ENCODE measurements around the gene COA1. TPM values are rescaled to one million over a fixed set of nuclear protein-coding genes. Genes with fewer than 3 reads are reported as not detected.

The COA1 gene
- total RNA-seq, 2 donors from 2014 or later = 24.8 to 45.1 TPM

GRCh38 chr7:43753271-43753810, 24.0 kb upstream of the COA1 start:
- no peaks in the 10 kb centered on the region for H3K4me1 ChIP-seq
- no peaks in the 10 kb centered on the region for H3K36me3 ChIP-seq
- no peak overlapping the region for H3K4me3 ChIP-seq
- no peak overlapping the region for H3K9ac ChIP-seq (ENCODE audit: low read depth in 2 of 2, low read length in 2 of 2)
- intact Hi-C loops (cut with DNase I) = no loop called here
- DNase-seq = no peak
- TF ChIP-seq, protein P1, sequence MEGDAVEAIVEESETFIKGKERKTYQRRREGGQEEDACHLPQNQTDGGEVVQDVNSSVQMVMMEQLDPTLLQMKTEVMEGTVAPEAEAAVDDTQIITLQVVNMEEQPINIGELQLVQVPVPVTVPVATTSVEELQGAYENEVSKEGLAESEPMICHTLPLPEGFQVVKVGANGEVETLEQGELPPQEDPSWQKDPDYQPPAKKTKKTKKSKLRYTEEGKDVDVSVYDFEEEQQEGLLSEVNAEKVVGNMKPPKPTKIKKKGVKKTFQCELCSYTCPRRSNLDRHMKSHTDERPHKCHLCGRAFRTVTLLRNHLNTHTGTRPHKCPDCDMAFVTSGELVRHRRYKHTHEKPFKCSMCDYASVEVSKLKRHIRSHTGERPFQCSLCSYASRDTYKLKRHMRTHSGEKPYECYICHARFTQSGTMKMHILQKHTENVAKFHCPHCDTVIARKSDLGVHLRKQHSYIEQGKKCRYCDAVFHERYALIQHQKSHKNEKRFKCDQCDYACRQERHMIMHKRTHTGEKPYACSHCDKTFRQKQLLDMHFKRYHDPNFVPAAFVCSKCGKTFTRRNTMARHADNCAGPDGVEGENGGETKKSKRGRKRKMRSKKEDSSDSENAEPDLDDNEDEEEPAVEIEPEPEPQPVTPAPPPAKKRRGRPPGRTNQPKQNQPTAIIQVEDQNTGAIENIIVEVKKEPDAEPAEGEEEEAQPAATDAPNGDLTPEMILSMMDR (IDR thresholded peaks at IDR 0.05) = no peak
- no peaks in the 10 kb centered on the region for H3K9me3 ChIP-seq
- no peak overlapping the region for H3K27ac ChIP-seq
- H3K27me3 ChIP-seq = no peaks in the 10 kb centered on the region

- intact Hi-C loops (cut with DNase I) = no loop called here
- no peak overlapping the region for H3K27ac ChIP-seq
- H3K4me1 ChIP-seq = no peaks in the 10 kb centered on the region
- no peaks in the 10 kb centered on the region for H3K27me3 ChIP-seq
- no peak overlapping the region for H3K4me3 ChIP-seq
- DNase-seq = no peak
- no peaks in the 10 kb centered on the region for H3K36me3 ChIP-seq
- H3K9me3 ChIP-seq = no peaks in the 10 kb centered on the region
- H3K9ac ChIP-seq (ENCODE audit: low read depth in 2 of 2, low read length in 2 of 2) = no peak overlapping the region
- TF ChIP-seq, protein P1 (IDR thresholded peaks at IDR 0.05) = no peak
Measured at GRCh38 chr7:43752411-43752810, 23.1 kb upstream of the COA1 start.

DNA sequence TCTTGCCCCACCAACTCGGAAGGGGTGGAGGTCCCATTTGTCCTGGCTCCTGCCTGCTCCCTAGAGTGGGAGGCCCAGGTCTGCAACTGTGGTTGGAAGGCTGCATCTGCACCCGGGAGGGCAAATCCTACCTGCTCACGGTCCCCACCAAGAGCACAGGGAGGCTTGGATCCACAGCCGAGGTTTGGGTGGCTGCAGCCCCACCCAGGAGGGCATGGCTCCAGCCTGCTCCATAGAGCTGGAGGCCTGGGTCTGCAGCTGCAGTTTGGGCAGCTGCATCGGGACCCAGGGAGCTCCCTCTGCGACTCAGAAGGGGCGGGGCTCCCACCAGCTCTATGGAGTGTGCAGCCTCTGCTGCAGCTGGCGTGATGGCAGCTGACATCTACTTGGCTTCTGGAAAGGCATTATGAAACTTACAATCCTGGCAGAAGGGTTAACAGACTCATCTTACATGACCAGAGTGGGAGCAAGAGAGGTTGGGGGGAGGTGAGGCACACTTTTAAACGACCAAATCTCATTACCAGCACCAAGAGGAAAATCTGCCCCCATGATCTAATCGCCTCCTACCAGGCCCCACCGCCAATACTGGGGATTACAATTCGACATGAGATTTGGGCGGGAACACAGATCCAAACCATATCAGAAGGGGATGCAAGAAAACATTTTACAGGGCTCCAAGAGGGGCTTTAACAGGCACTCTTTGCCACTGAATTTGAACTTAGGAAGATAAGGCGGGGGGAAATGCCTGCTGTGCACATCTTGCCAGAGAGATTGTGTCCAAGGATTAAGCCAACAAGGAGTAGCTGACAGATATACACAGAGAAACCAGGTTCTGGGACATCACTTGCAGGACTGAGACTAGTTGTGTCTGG, 20.9 kb upstream of the COA1 start:
- no peak for DNase-seq
- intact Hi-C loops (cut with DNase I) = no loop called here
- H3K9me3 ChIP-seq = no peaks in the 10 kb centered on the region
- H3K36me3 ChIP-seq = no peaks in the 10 kb centered on the region
- TF ChIP-seq, protein P1 (IDR thresholded peaks at IDR 0.05) = no peak
- H3K9ac ChIP-seq (ENCODE audit: low read depth in 2 of 2, low read length in 2 of 2) = no peak overlapping the region
- H3K4me1 ChIP-seq = no peaks in the 10 kb centered on the region
- no peak overlapping the region for H3K4me3 ChIP-seq
- H3K27ac ChIP-seq = no peak overlapping the region
- no peaks in the 10 kb centered on the region for H3K27me3 ChIP-seq

DNA sequence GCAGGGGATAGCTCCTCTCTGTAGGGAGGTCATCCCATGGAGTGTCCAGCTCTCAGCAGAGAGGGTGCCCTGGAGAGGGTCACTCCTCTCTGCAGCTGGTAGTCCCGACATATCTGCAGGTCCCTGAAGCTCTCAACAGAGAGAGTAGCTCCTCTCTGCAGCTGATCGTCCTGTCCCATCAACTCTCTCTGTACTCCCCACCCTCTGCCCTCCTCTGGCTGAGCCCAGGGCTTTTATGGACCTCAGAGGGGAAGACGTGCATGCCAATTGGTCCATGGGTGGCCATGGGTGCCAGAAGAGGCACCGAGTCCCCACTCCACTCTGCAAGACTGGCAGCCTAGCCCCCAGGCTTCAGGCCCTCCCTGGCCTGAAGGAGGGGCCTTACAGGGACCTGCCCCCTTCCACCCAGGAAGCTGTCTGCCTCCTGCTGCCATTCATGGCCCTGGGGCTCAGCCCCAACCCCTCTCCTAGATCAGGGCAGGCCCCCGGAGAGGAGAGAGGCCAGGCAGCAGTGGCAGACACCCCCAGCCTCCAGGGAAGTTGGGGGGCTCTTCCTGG, 20.1 kb upstream of the COA1 start:
- no peaks in the 10 kb centered on the region for H3K4me1 ChIP-seq

GRCh38 chr7:43747328-43748105, 18.2 kb upstream of the COA1 start:
- no peak overlapping the region for H3K4me3 ChIP-seq
- no peaks in the 10 kb centered on the region for H3K27me3 ChIP-seq

More for the DNA sequence above, 20.1 kb upstream of the COA1 start:
- TF ChIP-seq, protein P1 (IDR thresholded peaks at IDR 0.05) = no peak
- no peak for DNase-seq
- intact Hi-C loops (cut with DNase I) = no loop called here
- H3K9ac ChIP-seq (ENCODE audit: low read depth in 2 of 2, low read length in 2 of 2) = no peak overlapping the region
- no peaks in the 10 kb centered on the region for H3K36me3 ChIP-seq
- H3K4me3 ChIP-seq = no peak overlapping the region
- H3K27me3 ChIP-seq = no peaks in the 10 kb centered on the region
- no peaks in the 10 kb centered on the region for H3K9me3 ChIP-seq
- H3K27ac ChIP-seq = no peak overlapping the region

More at GRCh38 chr7:43747328-43748105, 18.2 kb upstream of the COA1 start:
- DNase-seq = no peak
- H3K4me1 ChIP-seq = no peaks in the 10 kb centered on the region
- H3K36me3 ChIP-seq = no peaks in the 10 kb centered on the region
- H3K9me3 ChIP-seq = no peaks in the 10 kb centered on the region
- intact Hi-C loops (cut with DNase I) = no loop called here
- no peak overlapping the region for H3K9ac ChIP-seq (ENCODE audit: low read depth in 2 of 2, low read length in 2 of 2)
- TF ChIP-seq, protein P1 (IDR thresholded peaks at IDR 0.05) = no peak
- H3K27ac ChIP-seq = no peak overlapping the region

Data from colonic mucosa (tissue), 4 donors.